C4-2B (cell line): ENCODE results near the gene NPEPL1.

ENCODE experiments used
- ZFX ChIP-seq: fragments of 450-650 bp; IDR thresholded peaks from 2 replicates; pipeline ENCODE4 v1.6.1; 2017
- TF ChIP-seq, protein P1 (sequence below): fragments of 450-650 bp; conservative IDR thresholded peaks from 2 replicates; pipeline ENCODE4 v1.5.1; 2017; ENCODE audit warnings: mild to moderate bottlenecking

DNA sequence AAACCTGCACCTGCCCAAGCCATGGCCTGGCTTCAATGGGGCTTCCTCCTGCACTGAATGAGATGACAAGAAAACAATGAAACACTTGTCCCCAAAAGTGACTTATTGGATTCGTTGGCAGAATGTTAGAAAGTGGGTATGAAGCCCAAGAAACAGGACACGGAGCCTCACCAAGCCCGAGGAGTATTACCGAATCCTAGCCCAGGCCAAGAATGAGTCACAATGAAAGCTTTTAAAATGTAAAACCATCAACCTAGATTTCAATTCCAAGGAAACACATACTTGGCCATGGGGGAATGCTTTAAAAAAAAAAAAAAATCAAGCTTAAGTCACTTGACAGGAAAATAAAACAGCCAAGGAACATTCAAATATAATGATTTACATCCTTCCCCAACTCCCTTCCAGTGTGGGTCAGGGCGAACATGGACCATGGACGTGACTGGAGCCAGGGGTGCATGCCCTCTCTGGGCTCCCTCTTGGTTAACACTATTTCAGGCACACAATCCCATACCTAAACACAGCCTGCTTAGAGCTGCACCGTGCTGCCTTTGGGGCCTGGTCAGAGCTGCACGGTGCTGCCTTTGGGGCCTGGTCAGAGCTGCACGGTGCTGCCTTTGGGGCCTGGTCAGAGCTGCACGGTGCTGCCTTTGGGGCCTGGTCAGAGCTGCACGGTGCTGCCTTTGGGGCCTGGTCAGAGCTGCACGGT, 44.7 kb upstream of the NPEPL1 start:
- TF ChIP-seq, protein P1, sequence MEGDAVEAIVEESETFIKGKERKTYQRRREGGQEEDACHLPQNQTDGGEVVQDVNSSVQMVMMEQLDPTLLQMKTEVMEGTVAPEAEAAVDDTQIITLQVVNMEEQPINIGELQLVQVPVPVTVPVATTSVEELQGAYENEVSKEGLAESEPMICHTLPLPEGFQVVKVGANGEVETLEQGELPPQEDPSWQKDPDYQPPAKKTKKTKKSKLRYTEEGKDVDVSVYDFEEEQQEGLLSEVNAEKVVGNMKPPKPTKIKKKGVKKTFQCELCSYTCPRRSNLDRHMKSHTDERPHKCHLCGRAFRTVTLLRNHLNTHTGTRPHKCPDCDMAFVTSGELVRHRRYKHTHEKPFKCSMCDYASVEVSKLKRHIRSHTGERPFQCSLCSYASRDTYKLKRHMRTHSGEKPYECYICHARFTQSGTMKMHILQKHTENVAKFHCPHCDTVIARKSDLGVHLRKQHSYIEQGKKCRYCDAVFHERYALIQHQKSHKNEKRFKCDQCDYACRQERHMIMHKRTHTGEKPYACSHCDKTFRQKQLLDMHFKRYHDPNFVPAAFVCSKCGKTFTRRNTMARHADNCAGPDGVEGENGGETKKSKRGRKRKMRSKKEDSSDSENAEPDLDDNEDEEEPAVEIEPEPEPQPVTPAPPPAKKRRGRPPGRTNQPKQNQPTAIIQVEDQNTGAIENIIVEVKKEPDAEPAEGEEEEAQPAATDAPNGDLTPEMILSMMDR = no peak
- TF ChIP-seq ZFX = no peak
